Esophagus (tissue), 2 donors: ENCODE data around the gene USP12. TPM values are rescaled to one million over a fixed set of nuclear protein-coding genes. Genes with fewer than 3 reads are reported as not detected.

ENCODE experiments used
- H3K27ac ChIP-seq, 2 donors: one replicate each; pipeline ENCODE4 v1.5.1; 2013; ENCODE audit warnings: low read depth in 2 of 2, mild to moderate bottlenecking in 2 of 2, inconsistent platforms in 1 of 2, low read length in 1 of 2, moderate library complexity in 1 of 2
- H3K27me3 ChIP-seq, 2 donors: one replicate each; pipeline ENCODE4 v1.6.1; 2013; ENCODE audit warnings: low read length in 2 of 2, control low read depth in 1 of 2, mild to moderate bottlenecking in 1 of 2; ENCODE audit not compliant: insufficient read depth in 2 of 2, control insufficient read depth in 1 of 2
- H3K36me3 ChIP-seq, 2 donors: one replicate each; pipeline ENCODE4 v1.6.1; 2013; ENCODE audit warnings: low read length in 1 of 2; ENCODE audit not compliant: control insufficient read depth in 2 of 2, insufficient read depth in 2 of 2
- H3K4me1 ChIP-seq, 2 donors: one replicate each; pipeline ENCODE4 v1.6.1; 2013; ENCODE audit warnings: low read length in 1 of 2; ENCODE audit not compliant: control insufficient read depth in 2 of 2, insufficient read depth in 2 of 2
- H3K4me3 ChIP-seq, 2 donors: one replicate each; pipeline ENCODE4 v1.5.1; 2013; ENCODE audit warnings: low read length in 2 of 2, mild to moderate bottlenecking in 2 of 2, low read depth in 1 of 2, moderate library complexity in 1 of 2
- H3K9me3 ChIP-seq, 2 donors: one replicate each; pipeline ENCODE4 v1.6.1; 2013; ENCODE audit warnings: mild to moderate bottlenecking in 2 of 2, low read depth in 1 of 2, low read length in 1 of 2, moderate library complexity in 1 of 2; ENCODE audit not compliant: control insufficient read depth in 2 of 2, insufficient read depth in 1 of 2
- WGBS, 2 donors: extraction: QIAGEN DNeasy Blood & Tissue Kit; methylation state at CpG; one replicate each; pipeline ENCODE4 v1.1.7; 2013; 5-methylcytosine and 5-hydroxymethylcytosine counted together
- polyA plus RNA-seq, 2 donors: library from polyadenylated mRNA; stranded (reverse); fragments of 200-250 nt; gene quantifications; one replicate each; pipeline ENCODE4 v1.2.3, GENCODE V29; 2013
- donor health status: healthy with polysubstance abuse.
- donor health status: Bipolar disorder and iron deficiency.

Gene USP12
- polyA plus RNA-seq, 2 donors: 3.5 to 6.0 TPM

GRCh38 chr13:27023385-27024073 is 148.1 kb downstream of the USP12 start:
- Histone ChIP-seq H3K4me1 (no peaks in the 10 kb centered on the region), H3K27me3 (no peaks in the 10 kb centered on the region), H3K36me3 (no peaks in the 10 kb centered on the region), H3K27ac (peak overlapping the region in 1 of 2 donors; percentile 41), H3K4me3 (no peak overlapping the region), H3K9me3 (peaks cover 0 to 2% of the 10 kb centered on the region in 2 donors)
- 74 to 80% methylated on average over 8 of the region's 8 CpGs for WGBS, 2 donors

- Histone ChIP-seq H3K4me1 (no peaks in the 10 kb centered on the region), H3K27me3 (no peaks in the 10 kb centered on the region), H3K9me3 (peaks cover 0 to 2% of the 10 kb centered on the region in 2 donors), H3K27ac (peak overlapping the region; percentile 41 to 53), H3K4me3 (no peak overlapping the region), H3K36me3 (no peaks in the 10 kb centered on the region)
- 27 to 42% methylated on average over 9 of the region's 9 CpGs for WGBS, 2 donors
These were observed 148.9 kb downstream of the USP12 start for GRCh38 chr13:27022571-27023311.

- H3K4me1 ChIP-seq: no peaks in the 10 kb centered on the region
- no peaks in the 10 kb centered on the region for H3K27me3 ChIP-seq
- 90 to 93% methylated on average over 8 of the region's 8 CpGs for WGBS, 2 donors
- H3K4me3 ChIP-seq: no peak overlapping the region
- no peaks in the 10 kb centered on the region for H3K36me3 ChIP-seq
- H3K9me3 ChIP-seq: peaks cover 0 to 2% of the 10 kb centered on the region in 2 donors
- no peak overlapping the region for H3K27ac ChIP-seq
These were observed 151.2 kb downstream of the USP12 start for GRCh38 chr13:27020415-27020814.

GRCh38 chr13:27018882-27019281 is 152.7 kb downstream of the USP12 start:
- no peaks in the 10 kb centered on the region for H3K36me3 ChIP-seq
- H3K9me3 ChIP-seq: peaks cover 0 to 2% of the 10 kb centered on the region in 2 donors
- H3K4me3 ChIP-seq: no peak overlapping the region
- 71 to 80% methylated on average over 5 of the region's 5 CpGs for WGBS, 2 donors
- no peaks in the 10 kb centered on the region for H3K4me1 ChIP-seq
- H3K27me3 ChIP-seq: no peaks in the 10 kb centered on the region
- no peak overlapping the region for H3K27ac ChIP-seq

GRCh38 chr13:27018344-27018861 is 153.2 kb downstream of the USP12 start:
- Histone ChIP-seq H3K4me1 (no peaks in the 10 kb centered on the region), H3K9me3 (peaks cover 0 to 2% of the 10 kb centered on the region in 2 donors), H3K4me3 (no peak overlapping the region), H3K27me3 (no peaks in the 10 kb centered on the region), H3K36me3 (no peaks in the 10 kb centered on the region), H3K27ac (peak overlapping the region in 1 of 2 donors; percentile 42)
- WGBS, 2 donors: 54 to 59% methylated on average over 8 of the region's 8 CpGs

- H3K4me1 ChIP-seq: no peaks in the 10 kb centered on the region
- no peaks in the 10 kb centered on the region for H3K36me3 ChIP-seq
- H3K4me3 ChIP-seq: no peak overlapping the region
- peaks cover 0 to 2% of the 10 kb centered on the region in 2 donors for H3K9me3 ChIP-seq
- H3K27me3 ChIP-seq: no peaks in the 10 kb centered on the region
- H3K27ac ChIP-seq: no peak overlapping the region
- WGBS, 2 donors: 75 to 84% methylated on average over 4 of the region's 4 CpGs
These were observed 154.7 kb downstream of the USP12 start for GRCh38 chr13:27016875-27017274.

Other genes starting within 250 kb of the USP12 start
- gene RPL21, start 79.7 kb upstream of the USP12 start, polyA plus RNA-seq: 1,000 to 10,000 TPM in 1 of 2 donors, 100 to 1,000 TPM in 1; 457 to 1,083 TPM
- 10 to 100 TPM in 1 of 2 donors, 1 to 10 TPM in 1; 4.4 to 20.5 TPM for gene RASL11A, start 99.0 kb upstream of the USP12 start, polyA plus RNA-seq